ENCODE results near the gene PDZD11. TPM values are rescaled to one million over a fixed set of nuclear protein-coding genes. Genes with fewer than 3 reads are reported as not detected.

Gene PDZD11
- total and polyA plus RNA-seq, 2 donors (not counting 1 experiment from before 2014, with no cell fraction given): 53.3 to 142 TPM

DNA sequence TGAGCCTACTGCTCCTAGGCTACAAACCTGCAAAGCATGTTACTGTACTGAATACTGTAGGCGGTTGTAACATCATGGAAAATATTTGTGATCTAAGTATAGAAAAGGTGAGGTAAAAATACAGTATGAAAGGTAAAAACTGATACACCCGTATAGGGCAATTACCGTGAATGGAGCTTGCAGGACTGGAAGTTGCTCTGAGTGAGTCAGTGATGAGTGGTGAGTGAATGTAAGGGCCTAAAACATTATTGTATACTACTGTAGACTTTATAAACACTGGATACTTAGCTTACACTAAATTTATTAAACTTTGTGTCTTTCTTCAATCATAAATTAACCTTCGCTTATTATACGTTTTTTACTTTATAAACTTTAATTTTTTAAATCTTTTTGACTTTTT is 3.9 kb upstream of the PDZD11 start:
- Histone ChIP-seq H4K20me1 (ENCODE audit: control insufficient read depth, extremely low read depth, insufficient read depth, low read length) (no peaks in the 10 kb centered on the region), H3K4me2 (ENCODE audit: extremely low read depth, insufficient read depth, low read length) (no peak overlapping the region), H3K27ac (ENCODE audit: insufficient read depth, low read length) (no peak overlapping the region), H3K4me3 (replicated peaks in 1 of 4; ENCODE audit: control extremely low read depth in 1 of 4, insufficient read depth in 1 of 4, low read depth in 3 of 4, low read length in 4 of 4) (no peak overlapping the region), H3K9me3 (ENCODE audit: control insufficient read depth, insufficient read depth, low read depth, low read length) (no peaks in the 10 kb centered on the region), H3K9ac (ENCODE audit: insufficient read depth, low read length) (no peak overlapping the region), H2AFZ (ENCODE audit: low read length) (no peak overlapping the region), H3K4me1 (ENCODE audit: control insufficient read depth, extremely low read depth, insufficient read depth, low read length) (no peaks in the 10 kb centered on the region), H3K27me3 (ENCODE audit: control insufficient read depth, insufficient read depth, low read length) (no peaks in the 10 kb centered on the region), H3K36me3 (ENCODE audit: control insufficient read depth, insufficient read depth, low read length) (no peaks in the 10 kb centered on the region), H3K79me2 (ENCODE audit: control insufficient read depth, insufficient read depth, low read length) (peaks cover 53% of the 10 kb centered on the region)
- DNase-seq (ENCODE audit: low read depth in 2 of 2): peak; percentile 16 to 18
- TF ChIP-seq EZH2 (IDR thresholded peaks at IDR 0.05; ENCODE audit: low read length, missing control alignments): no peak
- TF ChIP-seq, protein P1, sequence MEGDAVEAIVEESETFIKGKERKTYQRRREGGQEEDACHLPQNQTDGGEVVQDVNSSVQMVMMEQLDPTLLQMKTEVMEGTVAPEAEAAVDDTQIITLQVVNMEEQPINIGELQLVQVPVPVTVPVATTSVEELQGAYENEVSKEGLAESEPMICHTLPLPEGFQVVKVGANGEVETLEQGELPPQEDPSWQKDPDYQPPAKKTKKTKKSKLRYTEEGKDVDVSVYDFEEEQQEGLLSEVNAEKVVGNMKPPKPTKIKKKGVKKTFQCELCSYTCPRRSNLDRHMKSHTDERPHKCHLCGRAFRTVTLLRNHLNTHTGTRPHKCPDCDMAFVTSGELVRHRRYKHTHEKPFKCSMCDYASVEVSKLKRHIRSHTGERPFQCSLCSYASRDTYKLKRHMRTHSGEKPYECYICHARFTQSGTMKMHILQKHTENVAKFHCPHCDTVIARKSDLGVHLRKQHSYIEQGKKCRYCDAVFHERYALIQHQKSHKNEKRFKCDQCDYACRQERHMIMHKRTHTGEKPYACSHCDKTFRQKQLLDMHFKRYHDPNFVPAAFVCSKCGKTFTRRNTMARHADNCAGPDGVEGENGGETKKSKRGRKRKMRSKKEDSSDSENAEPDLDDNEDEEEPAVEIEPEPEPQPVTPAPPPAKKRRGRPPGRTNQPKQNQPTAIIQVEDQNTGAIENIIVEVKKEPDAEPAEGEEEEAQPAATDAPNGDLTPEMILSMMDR (conservative IDR thresholded peaks at IDR 0.05 in 1 of 2, IDR thresholded peaks at IDR 0.05 in 1 of 2; ENCODE audit: low read depth in 1 of 2, low read length in 2 of 2): no peak

DNA sequence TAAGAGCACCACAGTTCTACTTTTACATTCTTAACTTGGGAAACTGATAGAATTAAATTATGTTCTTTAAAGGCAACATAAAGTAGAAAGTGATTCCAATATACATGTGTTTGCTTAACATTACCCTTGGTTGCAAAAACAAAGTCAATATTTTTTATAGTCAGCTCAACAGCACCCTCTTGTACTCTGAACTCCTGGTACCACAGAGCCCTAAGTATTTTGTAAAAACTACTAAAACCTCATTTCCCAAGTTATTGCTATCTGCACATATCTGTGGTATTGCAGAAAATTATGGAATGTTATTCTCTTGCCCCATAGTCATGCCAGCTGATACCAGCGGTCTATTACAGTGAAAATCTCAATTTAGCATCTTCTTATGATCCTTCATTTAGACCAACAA is 3.1 kb upstream of the PDZD11 start:
- peaks cover 53% of the 10 kb centered on the region for H3K79me2 ChIP-seq (ENCODE audit: control insufficient read depth, insufficient read depth, low read length)
- peak overlapping the region; percentile 51 for H3K4me2 ChIP-seq (ENCODE audit: extremely low read depth, insufficient read depth, low read length)

DNA sequence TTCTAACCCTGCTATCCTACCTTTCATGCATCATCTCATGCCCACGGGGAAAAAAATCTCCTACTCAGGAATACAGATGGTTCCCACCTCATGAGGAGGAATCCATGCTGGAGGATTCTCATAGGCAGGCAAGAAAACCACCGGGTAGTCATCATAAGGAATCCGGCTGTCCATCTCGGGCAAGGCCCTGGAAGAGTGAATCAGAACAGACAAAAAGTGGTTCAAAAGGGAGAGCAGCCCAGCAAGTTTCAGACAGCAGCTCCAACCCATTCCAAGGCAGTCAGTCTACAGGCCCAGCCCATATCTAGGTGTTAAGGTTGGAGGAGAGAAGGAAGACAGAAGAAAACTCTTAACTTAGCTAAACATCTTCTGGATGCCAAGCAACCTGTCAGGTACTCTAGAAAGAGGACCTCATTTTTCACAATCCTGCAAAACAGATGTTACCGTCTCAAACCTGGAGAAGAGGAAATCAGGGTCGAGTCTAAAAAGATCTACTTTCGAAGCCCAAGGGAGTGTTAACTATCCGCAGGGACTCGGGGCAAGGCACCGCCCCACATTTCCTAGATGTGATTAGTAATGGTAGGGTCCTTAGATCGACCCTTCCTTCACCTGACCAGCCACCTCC is 447 bp downstream of the PDZD11 start:
- no peaks in the 10 kb centered on the region for H3K9me3 ChIP-seq (ENCODE audit: control insufficient read depth, insufficient read depth, low read depth, low read length)
- no peaks in the 10 kb centered on the region for H4K20me1 ChIP-seq (ENCODE audit: control insufficient read depth, extremely low read depth, insufficient read depth, low read length)
- H3K4me2 ChIP-seq (ENCODE audit: extremely low read depth, insufficient read depth, low read length): peak overlapping the region; percentile 78
- H3K27me3 ChIP-seq (ENCODE audit: control insufficient read depth, insufficient read depth, low read length): no peaks in the 10 kb centered on the region
- H3K9ac ChIP-seq (ENCODE audit: insufficient read depth, low read length): peak overlapping the region; percentile 53
- peak overlapping the region; percentile 62 to 89 (median 73) for H3K4me3 ChIP-seq (replicated peaks in 1 of 4; ENCODE audit: control extremely low read depth in 1 of 4, insufficient read depth in 1 of 4, low read depth in 3 of 4, low read length in 4 of 4)
- no peaks in the 10 kb centered on the region for H3K4me1 ChIP-seq (ENCODE audit: control insufficient read depth, extremely low read depth, insufficient read depth, low read length)
- TF ChIP-seq, protein P1 (conservative IDR thresholded peaks at IDR 0.05 in 1 of 2, IDR thresholded peaks at IDR 0.05 in 1 of 2; ENCODE audit: low read depth in 1 of 2, low read length in 2 of 2): no peak
- no peak for TF ChIP-seq EZH2 (IDR thresholded peaks at IDR 0.05; ENCODE audit: low read length, missing control alignments)
- peaks cover 3% of the 10 kb centered on the region for H3K36me3 ChIP-seq (ENCODE audit: control insufficient read depth, insufficient read depth, low read length)
- peak overlapping the region; percentile 74 for H3K27ac ChIP-seq (ENCODE audit: insufficient read depth, low read length)
- peak in 1 of 2 donors; percentile 18 for DNase-seq (ENCODE audit: low read depth in 2 of 2)
- peaks cover 38% of the 10 kb centered on the region for H3K79me2 ChIP-seq (ENCODE audit: control insufficient read depth, insufficient read depth, low read length)
- H2AFZ ChIP-seq (ENCODE audit: low read length): peak overlapping the region; percentile 80

More for the DNA sequence above, 3.1 kb upstream of the PDZD11 start:
- H3K27ac ChIP-seq (ENCODE audit: insufficient read depth, low read length): no peak overlapping the region
- TF ChIP-seq, protein P1 (conservative IDR thresholded peaks at IDR 0.05 in 1 of 2, IDR thresholded peaks at IDR 0.05 in 1 of 2; ENCODE audit: low read depth in 1 of 2, low read length in 2 of 2): no peak
- no peak for TF ChIP-seq EZH2 (IDR thresholded peaks at IDR 0.05; ENCODE audit: low read length, missing control alignments)
- H3K9ac ChIP-seq (ENCODE audit: insufficient read depth, low read length): no peak overlapping the region
- DNase-seq (ENCODE audit: low read depth in 2 of 2): peak in 1 of 2 donors; percentile 31
- no peak overlapping the region for H2AFZ ChIP-seq (ENCODE audit: low read length)
- H3K36me3 ChIP-seq (ENCODE audit: control insufficient read depth, insufficient read depth, low read length): no peaks in the 10 kb centered on the region
- H4K20me1 ChIP-seq (ENCODE audit: control insufficient read depth, extremely low read depth, insufficient read depth, low read length): no peaks in the 10 kb centered on the region
- H3K4me1 ChIP-seq (ENCODE audit: control insufficient read depth, extremely low read depth, insufficient read depth, low read length): no peaks in the 10 kb centered on the region
- H3K27me3 ChIP-seq (ENCODE audit: control insufficient read depth, insufficient read depth, low read length): no peaks in the 10 kb centered on the region
- H3K9me3 ChIP-seq (ENCODE audit: control insufficient read depth, insufficient read depth, low read depth, low read length): no peaks in the 10 kb centered on the region
- H3K4me3 ChIP-seq (replicated peaks in 1 of 4; ENCODE audit: control extremely low read depth in 1 of 4, insufficient read depth in 1 of 4, low read depth in 3 of 4, low read length in 4 of 4): no peak overlapping the region
